GM21619 (cell line): Measurements from ENCODE around the gene FSTL4.

ENCODE experiments used
- ATAC-seq: cut with Tn5 transposase; IDR thresholded peaks from one replicate; pipeline ENCODE4 v1.9.1; 2021; ENCODE audit not compliant: unreplicated experiment

Gene FSTL4

DNA sequence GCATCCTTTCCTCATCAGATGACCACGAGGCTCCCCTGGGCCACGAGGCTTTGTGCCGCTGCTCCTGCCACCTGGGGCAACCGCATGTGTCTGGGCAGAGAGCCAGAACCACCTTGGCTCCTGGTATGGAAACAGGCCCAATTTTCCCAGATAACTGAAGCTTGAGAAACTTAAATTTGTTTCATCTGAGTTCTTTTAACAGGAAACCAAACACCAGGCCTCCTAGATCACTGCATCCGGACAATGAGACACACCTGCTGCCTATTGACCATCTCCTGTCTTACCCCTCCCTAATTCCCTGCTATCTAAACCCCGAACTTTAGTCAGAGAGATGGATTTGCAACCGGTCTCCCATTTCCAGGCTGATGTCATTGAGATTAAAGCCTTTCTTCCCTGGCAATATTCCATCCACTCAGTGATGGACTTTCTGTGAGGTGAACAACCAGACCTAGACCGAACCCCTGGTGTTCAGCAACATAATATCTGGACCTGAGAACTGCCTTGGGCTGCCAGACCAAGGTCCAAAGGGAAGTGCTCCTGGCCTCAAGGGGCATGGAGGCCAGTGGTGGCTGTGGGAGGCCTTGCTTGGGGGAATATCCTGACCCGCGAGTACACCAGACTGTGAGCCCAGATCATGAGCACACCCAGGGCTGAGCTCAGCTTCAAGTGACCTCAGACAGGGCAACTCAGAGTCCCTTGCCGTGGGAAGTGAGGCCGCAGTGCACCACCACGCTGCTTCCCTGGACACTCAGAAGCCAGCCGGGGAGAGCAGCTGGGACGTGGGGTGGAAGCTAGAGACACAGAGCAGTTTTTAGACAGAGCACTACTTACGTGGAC lies 360.8 kb downstream of the FSTL4 start:
- no peak for ATAC-seq

DNA sequence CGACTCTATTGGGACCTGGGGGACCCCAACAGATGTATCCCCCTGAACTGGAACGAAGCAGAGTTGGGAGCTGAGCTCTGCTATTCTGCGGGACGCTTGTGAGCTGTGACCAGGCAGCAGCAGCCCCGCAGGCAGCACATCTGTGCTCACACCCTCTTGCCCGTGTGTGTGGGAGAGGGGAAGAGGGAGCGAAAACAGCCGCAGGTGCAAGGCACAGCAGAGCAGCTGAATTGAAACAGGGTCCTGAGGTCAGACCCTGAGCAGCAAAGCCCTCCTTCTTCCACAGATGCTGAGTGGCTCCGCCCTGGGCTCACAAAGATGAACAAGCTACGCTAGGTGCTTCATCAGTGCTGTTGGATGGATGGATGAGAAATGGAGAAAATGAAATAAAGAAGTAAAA lies 361.8 kb downstream of the FSTL4 start:
- no peak for ATAC-seq

DNA sequence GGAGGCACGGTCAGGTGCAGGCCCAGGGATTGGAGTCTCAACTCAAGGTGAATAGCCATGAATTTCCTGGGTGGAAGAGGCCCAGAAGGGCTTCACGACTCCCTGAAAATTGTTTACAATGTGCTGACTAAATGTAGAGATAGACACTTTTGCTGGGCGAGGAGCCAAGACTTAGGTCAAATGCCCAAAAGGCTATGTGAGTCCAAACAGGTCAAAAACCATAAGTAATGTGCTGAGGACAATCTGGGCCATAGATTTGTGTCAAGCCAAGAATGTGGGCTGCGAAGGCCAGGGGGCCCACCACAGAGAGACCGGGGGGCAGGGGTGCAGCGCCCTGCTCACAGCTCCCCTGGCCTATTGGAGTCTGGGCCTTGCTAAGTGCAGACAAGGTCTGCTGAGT lies 362.7 kb downstream of the FSTL4 start:
- ATAC-seq = no peak

DNA sequence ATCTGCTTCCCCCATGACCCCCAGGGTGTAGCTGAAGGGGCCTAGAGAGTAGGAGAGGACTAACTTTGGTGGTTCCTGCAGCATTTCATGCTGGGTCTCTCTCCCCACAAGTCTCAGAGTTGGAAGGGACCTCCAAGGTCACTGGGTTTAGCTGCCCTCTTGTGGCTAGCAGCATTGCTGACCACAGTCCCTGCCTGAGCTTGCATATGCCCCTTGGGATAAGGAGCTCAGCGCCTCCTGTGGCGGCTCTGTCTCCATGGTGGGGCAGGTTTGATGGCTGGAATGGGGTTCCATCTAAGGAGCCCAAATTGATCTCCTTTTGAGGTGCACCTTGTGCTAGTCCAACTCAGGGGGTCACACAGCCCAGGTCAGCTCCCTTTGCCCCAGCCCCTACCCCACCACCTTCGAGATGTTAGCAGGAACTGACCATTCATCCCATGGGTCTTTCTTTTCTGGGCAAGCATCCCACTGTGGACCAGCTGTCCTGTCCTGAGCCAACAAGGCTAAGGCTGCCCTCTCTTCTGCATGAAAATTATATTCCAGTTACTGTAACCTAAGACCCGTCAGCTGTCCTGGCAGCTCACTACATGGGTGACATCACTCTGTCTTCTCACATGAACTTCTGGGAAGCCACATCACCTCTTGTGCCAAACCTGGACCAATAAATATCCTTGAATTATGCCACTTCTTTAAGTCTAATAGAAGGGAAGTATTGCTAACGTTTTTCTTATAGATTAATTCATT lies 364.3 kb downstream of the FSTL4 start:
- no peak for ATAC-seq

DNA sequence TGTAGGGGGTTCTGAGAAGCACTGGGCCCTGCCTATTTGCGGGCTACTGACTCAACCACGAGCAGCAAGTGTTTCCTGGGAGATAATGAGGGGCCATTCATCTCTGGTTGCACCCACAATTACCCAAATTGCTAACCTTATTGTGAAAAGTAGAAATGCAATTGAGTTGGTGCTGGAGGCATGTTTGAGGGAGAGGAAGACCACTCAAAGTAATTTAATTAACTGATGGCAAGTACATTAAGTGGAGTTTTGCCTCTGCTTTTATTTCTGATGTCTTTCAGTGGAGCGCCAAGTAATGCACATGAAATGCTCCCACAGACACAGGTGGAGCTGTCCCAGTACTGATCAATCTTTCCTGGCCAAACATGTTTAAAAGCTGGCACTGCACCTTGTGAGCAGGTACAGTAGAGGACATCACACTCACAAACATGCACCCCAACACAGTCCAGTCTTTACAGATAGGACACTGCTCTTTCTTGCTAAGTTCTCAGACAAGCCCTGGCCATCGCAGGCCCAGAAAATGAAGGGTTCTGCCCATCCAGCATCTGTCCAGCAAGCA lies 365.1 kb downstream of the FSTL4 start:
- ATAC-seq = no peak

DNA sequence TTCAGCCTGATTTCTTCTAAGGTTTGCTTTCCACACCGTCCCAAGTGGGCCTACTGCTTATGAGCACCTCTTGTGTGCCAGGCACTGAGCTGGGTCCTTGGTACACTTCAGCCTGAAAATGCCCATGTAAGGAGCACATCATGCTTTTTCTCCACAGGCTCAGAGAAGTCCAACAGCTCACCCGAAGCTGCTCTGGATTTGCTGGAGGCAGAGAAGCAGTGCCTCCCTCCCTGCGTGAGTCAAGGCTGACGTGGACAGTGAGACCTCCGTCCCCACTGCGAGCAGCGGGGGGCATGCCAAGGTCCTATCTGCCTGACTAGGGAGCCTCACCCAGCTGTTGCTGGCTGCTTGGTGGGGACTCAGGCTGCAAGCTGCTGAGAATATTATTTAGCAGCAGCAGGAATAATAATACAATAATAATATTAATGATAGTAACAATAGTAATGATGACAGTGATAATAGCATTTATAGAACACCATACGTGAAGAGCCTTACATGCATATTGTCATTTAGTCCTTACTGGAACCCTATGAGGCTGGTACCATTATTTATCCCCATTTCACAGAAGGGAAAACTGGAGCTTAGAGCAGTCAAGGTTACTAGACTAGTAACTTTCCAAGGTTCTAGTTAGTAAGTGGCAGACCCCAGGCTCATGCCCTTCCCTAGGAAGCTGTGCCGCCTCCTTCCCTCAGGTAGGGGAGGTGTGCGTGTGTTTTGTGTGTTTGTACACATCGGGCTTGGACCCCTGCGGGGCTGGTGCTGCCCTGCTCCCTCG lies 365.8 kb downstream of the FSTL4 start:
- no peak for ATAC-seq

DNA sequence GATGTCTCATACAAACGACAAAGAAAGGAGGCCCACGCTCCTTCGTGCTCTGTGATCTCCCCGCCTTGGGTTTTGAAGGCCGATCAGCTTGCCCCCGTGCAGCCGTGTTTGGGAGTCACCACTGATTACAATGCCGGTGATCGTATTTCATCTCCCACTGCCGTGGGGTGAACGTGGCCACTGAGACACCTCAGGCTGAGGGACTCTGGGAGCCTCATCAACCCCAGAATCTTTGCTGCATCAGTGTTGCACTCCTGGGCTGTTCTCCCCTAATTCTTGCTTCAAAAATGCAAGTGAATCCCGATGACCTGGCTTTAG lies 366.3 kb downstream of the FSTL4 start:
- ATAC-seq = no peak

DNA sequence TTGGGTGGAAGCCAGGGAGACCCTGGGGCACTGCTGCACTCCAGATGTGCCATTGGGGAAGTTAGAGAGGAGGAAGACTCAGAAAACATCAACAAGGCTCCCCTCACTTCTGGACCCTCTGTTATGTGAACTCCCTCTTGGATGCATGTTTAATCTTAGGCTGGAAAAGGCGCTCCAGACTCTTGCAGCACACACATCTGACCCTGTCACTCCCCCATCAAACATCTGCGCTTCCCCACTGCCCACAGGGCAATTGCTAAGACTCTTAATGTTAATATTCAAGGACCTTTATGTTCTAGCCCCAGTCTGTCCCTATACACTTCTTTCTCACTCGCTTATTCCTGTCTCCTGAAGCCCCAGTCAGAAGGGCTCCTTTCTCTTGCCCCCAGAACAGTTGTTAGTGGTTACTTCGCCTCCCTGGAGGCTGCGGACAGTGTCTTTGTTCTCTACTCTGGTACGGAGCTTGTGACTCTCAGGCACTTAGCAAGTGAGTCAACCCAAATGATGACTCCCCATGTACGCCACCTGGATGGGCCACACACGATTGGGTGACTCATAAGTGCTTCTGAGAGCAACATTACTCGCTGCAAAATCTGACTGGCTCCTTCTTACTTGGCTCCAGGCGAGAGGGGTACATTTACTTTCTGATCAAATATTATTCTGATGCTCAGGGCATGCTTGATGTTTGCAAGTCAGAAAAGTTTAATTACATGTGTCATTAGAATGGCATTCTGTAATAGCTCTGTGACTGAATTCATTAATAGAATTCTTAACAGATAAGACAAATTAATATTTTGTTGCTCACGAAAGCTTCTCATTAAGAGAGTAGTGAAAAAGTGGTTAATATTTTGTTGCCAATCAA lies 366.9 kb downstream of the FSTL4 start:
- ATAC-seq = no peak

DNA sequence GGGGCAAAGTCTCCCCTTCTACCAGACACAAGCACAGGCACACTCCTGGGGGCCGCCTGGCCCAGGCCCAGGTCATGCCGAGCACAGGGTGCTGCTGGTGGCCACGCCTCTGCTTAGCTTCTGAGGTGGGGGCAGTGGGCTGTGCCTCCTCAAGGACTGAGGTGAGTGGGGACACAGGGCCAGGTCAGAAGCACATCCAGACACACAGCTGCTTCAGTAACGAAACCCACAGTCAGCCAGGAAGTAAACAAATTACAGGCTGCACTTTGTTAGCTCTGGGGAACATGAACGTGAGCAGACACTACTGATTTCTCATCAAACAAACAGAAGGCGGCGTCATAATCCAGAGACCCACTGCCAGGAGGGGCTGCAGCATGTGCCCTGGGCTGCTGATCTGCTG lies 368.1 kb downstream of the FSTL4 start:
- ATAC-seq = peak; percentile 47

DNA sequence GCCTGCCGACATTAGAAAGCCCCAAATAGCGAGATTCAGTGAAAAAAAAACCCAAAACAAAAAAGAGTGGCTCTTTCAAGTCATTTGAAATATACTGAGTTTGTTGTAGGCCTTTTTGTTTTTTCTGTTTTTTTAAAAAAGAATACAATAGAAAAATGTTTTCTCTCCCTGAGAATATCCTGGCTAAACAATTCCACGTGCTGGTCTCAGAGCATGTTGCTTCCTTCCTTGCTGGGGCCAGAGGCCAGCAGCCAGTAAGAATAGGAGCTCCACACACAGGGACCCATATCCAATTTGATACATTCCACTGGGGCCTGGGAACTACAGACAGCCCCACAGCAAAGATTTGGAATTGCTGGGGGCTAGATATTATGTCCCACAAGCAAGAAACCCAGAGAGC lies 369.1 kb downstream of the FSTL4 start:
- ATAC-seq = no peak

DNA sequence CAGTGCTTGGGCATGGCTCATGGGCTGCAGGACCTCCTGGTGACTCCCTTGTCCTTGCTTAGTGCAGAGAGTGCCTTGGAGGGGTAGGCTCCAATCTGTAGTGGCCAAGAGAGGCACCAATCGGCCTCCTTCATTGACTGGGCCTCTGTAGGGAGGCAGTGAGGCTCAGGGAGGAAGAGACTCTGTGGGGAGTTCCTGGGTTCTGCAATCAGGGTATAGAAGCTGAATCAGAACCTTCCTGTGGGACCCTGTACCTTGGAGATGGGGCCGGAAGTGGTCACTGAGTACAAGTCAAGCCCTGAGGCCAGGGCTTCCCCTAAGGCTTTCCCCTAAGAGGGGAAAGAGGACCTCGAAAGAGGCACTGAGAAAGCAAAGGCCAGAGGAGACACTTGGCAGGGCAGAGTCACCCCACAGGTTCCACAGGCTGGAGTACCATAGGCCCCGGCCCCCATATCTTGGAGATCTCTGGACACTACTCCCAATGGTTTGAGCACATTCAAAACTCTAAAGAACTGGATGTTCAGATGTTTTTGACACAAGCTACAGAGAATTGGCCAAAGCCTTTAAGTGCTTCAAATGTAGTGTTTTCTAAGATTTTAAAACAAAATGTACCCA lies 370.0 kb downstream of the FSTL4 start:
- peak; percentile 36 for ATAC-seq

DNA sequence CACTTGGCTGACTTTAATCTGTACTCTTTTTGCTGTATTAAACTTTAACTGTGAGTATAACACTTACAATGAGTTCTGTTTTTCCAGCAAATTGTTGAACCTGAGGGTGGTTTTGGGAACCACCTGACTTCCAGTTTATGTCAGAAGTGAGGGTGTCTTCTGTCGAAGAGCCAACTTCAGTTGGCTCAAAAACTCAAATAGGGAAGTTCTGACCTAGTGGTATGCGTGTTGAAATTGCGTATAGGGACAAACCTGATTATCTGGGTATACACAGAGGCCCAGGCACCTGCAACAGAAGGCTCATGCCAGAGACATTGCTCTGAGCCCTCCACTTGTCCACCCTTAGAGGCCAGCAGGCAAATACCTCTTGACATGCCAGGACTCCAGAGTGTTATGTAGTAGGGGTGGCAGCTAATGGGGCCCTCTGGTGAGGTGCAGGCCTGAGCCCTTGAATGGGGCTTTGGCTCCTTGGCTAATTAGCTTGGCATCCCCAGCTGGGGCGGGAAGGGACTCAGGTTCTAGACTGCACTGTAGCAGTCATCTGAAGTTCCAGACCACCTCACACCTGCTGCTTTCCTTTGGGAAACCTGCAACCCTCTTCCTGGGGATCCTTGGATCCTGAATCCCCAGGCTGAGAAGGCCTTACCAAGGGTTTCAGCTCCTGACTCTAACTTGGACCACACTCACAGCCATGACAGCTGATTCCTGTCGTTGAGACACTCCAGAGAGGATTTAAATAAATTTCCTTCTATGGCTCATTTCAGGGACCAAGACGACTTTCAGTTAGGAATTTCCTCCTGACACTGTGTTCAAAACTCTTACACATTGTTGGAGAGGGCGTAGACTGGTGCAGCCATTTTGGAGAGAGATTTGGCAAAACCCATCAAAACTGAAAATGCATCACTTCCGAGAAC lies 370.9 kb downstream of the FSTL4 start:
- ATAC-seq = no peak

DNA sequence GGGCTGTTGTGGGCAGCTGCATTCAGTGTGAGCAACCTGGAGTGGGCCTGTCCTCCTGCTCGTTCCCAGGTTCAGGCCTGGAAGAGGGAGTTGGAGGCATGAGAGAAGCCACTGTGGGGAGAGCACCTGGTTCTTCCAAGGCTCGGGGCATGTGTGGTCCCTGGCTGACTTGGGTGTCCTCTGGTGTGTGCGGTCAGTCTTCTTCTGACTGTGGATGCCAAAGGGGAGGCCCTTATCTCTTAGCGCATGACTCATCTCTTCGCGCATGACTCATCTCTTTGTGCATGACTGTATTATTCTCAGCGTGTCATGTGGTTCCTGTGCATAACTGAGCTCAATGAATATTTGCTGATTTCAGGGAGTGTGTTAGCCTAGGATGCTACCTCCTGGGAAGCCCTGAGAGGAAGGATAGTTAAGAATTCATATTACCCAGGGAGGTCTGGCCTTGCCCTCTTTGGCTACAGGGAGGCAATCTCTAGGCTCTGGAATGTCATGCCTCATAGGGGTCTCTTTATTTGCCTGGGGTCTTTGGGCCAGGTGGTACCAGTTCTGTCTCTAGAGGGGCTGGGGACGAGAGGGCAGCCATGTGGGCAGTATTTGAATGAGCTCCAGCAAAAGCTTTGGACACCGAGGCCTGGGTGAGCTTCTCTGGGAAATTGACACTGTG lies 371.8 kb downstream of the FSTL4 start:
- ATAC-seq = peak; percentile 65

DNA sequence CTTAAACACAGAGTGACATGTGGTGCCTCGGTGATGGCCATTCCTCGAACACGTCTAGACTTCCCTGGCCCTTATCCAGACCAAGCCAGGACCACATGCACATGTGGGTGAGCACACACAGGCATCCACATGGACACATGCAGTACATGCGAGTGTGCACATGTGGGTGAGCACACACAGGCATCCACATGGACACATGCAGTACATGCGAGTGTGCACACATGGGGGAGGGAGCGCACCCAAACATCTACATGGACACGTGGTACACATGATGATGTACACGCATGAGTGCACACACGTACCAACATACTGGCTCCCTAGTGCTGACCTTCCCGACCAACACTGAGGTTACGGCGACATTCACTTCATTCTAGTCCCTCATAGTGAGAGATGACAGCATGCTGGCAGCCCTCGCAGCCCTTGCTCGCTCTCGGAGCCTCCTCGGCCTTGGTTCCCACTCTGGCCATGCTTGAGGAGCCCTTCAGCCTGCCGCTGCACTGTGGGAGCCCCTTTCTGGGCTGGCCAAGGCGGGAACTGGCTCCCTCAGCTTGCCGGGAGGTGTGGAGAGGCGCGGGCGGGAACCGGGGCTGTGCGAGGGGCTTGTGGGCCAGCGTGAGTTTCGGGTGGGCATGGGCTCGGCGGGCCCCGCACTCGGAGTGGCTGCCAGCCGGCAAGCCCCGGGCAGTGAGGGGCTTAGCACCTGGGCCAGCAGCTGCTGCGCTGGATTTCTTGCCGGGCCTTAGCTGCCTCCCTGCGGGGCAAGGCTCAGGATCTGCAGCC lies 373.7 kb downstream of the FSTL4 start:
- ATAC-seq = no peak

DNA sequence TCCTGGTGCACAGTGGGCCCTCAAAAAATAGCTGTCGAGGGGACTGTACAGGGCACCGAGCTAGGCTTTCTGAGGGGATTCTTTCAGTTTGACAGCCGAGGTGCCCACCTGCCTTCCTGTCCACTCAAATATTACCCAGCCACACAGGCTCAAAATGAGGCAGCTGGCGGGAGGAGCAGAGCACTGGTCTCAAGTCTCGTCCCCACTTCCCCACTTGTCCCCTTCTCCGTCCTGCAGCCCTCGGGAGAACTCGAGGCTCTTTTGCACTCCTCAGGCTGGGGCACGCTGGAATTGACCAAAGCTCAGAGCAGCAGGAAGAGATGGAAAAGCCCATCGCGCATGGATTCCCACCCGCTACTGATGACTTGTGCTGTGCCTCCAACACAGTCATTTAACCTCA lies 375.4 kb downstream of the FSTL4 start:
- ATAC-seq = no peak

DNA sequence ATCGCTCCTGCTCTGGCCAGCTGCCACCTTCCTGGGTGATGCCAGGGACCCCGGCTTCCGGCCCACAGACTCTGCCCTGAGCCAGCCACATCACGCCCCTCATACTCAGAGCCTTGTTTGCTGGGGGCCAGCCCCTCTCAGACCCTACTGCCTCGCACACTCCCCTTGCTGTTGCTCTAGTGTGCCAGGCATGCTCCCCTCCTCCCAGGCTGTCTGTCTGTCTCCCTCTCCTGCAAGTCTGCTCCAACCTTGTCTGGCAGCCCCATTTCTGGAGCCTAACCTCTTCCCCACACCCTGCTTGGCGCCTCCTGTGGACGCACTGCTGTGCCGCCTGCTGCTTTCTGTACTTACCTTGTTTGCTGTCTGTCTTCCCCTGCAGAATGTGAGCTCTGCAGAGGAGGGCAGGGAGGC lies 375.8 kb downstream of the FSTL4 start:
- no peak for ATAC-seq

DNA sequence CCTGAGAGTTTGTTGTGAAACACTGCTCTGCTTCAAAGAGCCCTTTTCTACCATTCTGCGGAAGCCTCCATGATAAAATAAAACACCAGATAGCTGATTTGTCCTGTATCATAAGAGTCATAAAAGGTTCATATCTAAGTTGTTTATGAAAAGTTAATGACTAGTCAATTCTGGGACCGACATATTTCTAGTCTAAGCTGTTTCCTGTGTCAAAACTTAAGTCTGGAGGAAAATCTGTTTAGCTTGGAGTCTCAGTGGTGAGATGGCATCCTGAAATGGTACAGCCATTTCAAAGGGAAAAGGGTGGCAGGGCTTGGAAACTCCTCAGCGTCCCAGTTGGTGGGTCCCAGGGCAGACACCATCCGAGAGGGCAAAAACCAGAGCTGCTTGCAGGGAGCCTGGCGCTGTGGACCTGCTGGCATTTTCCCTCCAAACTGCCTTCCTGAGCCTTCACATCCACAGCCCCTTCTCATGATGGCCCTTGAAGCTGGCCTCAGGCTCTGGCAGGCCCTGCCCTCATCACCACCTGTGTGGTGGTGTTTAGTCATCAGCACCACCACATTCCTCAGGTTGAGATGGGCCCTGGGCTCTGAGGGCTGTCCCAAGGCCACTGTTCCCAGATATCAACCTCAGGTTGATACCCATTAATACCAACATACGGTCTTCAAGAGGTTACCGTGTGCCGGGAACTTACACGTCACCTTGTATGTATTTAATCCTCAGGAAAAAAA lies 376.5 kb downstream of the FSTL4 start:
- ATAC-seq = no peak
